HepG2 (cell line): ENCODE results near the gene PDSS2.

Experiments
- CTCF ChIP-seq: sonication (generic); formaldehyde crosslinking; IDR thresholded peaks from 2 replicates; pipeline ENCODE4 v1.5.0; 2020; ENCODE audit warnings: mild to moderate bottlenecking, missing genetic modification reagents, moderate library complexity
- FIP1L1 ChIP-seq: fragments of 200-400 bp; formaldehyde crosslinking; IDR thresholded peaks from 2 replicates; pipeline ENCODE4 v1.6.1; 2018; ENCODE audit warnings: low read depth, mild to moderate bottlenecking, low read length, moderate library complexity, borderline replicate concordance; ENCODE audit not compliant: insufficient read depth
- FOXA1 ChIP-seq, 2 experiments: fragments of 450-650 bp in 1 of 2; sonication (generic) in 1 of 2; formaldehyde crosslinking in 1 of 2; IDR thresholded peaks; 2 replicates each; pipeline versions ENCODE4 v1.4.0 to v1.6.1; 2016 to 2020; ENCODE audit warnings: missing genetic modification reagents in 1 of 2
- HDAC1 ChIP-seq: sonication (generic); formaldehyde crosslinking; IDR thresholded peaks from 2 replicates; pipeline ENCODE4 v1.5.1; 2020; ENCODE audit warnings: mild to moderate bottlenecking, missing genetic modification reagents
- KLF6 ChIP-seq: IDR thresholded peaks from 2 replicates; pipeline ENCODE4 v1.8.0; 2016; ENCODE audit warnings: missing biosample characterization, missing genetic modification reagents
- NFIC ChIP-seq: IDR thresholded peaks from 2 replicates; pipeline ENCODE4 v1.6.1; 2012; ENCODE audit warnings: mild to moderate bottlenecking, low read length, inconsistent platforms
- PBX3 ChIP-seq: sonication (generic); formaldehyde crosslinking; IDR thresholded peaks from 2 replicates; pipeline ENCODE4 v1.8.1; 2023; ENCODE audit warnings: missing genetic modification reagents, inconsistent platforms, borderline replicate concordance
- POLR2A ChIP-seq, 2 experiments: IDR thresholded peaks; 2 replicates each; pipeline ENCODE4 v1.6.1; 2011; ENCODE audit warnings: low read depth in 2 of 2, low read length in 2 of 2, mild to moderate bottlenecking in 1 of 2, moderate library complexity in 1 of 2; ENCODE audit not compliant: insufficient read depth in 1 of 2
- SOX13 ChIP-seq, 3 experiments: fragments of 450-650 bp in 1 of 3; sonication (generic) in 1 of 3; formaldehyde crosslinking in 1 of 3; IDR thresholded peaks in 2 of 3; conservative IDR thresholded peaks in 1 of 3; 2 replicates each; pipeline versions ENCODE4 v1.5.0 to v1.6.1; 2016 to 2020; ENCODE audit warnings: antibody characterized with exemption in 1 of 3, mild to moderate bottlenecking in 1 of 3, missing compliant biosample characterization in 1 of 3, missing genetic modification reagents in 1 of 3, moderate library complexity in 1 of 3
- SP1 ChIP-seq, 2 experiments: fragments of 450-650 bp in 1 of 2; sonication (generic) in 1 of 2; formaldehyde crosslinking in 1 of 2; IDR thresholded peaks; 2 replicates each; pipeline versions ENCODE4 v1.4.0 to v1.6.1; 2016 to 2020; ENCODE audit warnings: missing genetic modification reagents in 1 of 2
- SRF ChIP-seq: IDR thresholded peaks from 2 replicates; pipeline ENCODE4 v1.6.1; 2011; ENCODE audit warnings: mild to moderate bottlenecking, low read depth, low read length, moderate library complexity
- ZBTB44 ChIP-seq: sonication (generic); formaldehyde crosslinking; IDR thresholded peaks from 2 replicates; pipeline ENCODE4 v1.4.0; 2020; ENCODE audit warnings: missing genetic modification reagents
- ZNF724P ChIP-seq: sonication (generic); formaldehyde crosslinking; IDR thresholded peaks from 2 replicates; pipeline ENCODE4 v1.8.0; 2022; ENCODE audit warnings: missing genetic modification reagents, borderline replicate concordance
- ZNF782 ChIP-seq: sonication (generic); formaldehyde crosslinking; IDR thresholded peaks from 2 replicates; pipeline ENCODE4 v1.4.0; 2020; ENCODE audit warnings: missing genetic modification reagents, mild to moderate bottlenecking, borderline replicate concordance

GRCh38 chr6:107244082-107244741 is 215.2 kb downstream of the PDSS2 start:
- TF ChIP-seq SP1 (IDR thresholded peaks at IDR 0.05) (no peak), SP1 (CRISPR knock-in tag; IDR thresholded peaks at IDR 0.05) (no peak), KLF6 (CRISPR knock-in tag) (no peak), HDAC1 (no peak), FIP1L1 (no peak), PBX3 (CRISPR knock-in tag) (no peak), SOX13 (IDR thresholded peaks at IDR 0.05) (no peak), SOX13 (CRISPR knock-in tag; conservative IDR thresholded peaks at IDR 0.05 in 1 of 2, IDR thresholded peaks at IDR 0.05 in 1 of 2) (no peak), NFIC (no peak), ZNF724P (no peak), SRF (no peak), FOXA1 (IDR thresholded peaks at IDR 0.05) (no peak), FOXA1 (CRISPR knock-in tag; IDR thresholded peaks at IDR 0.05) (no peak), ZNF782 (CRISPR knock-in tag) (no peak), CTCF (CRISPR knock-in tag) (no peak), POLR2A (IDR thresholded peaks at IDR 0.05; ENCODE audit: insufficient read depth in 1 of 2, low read depth in 2 of 2, low read length in 2 of 2) (no peak), ZBTB44 (CRISPR knock-in tag) (no peak)
